Omental fat pad (tissue), 4 donors: Measurements from ENCODE around the gene VWA5B1. TPM values are rescaled to one million over a fixed set of nuclear protein-coding genes. Genes with fewer than 3 reads are reported as not detected.

ENCODE experiments used
- ATAC-seq: fragments of 150-250 bp; one replicate; pipeline ENCODE4 v1.9.1; 2016; ENCODE audit warnings: mild to moderate bottlenecking, moderate library complexity; ENCODE audit not compliant: low FRiP score
- DNase-seq: peaks from one replicate; pipeline ENCODE4 v3.0.0-alpha.2; 2019; ENCODE audit warnings: low spot score
- total RNA-seq, 4 donors: library from RNA; depleted of rRNA; stranded (reverse); fragments of >200 nt; gene quantifications; one replicate each; pipeline ENCODE4 v1.1.0, GENCODE V29; 2016
- TF ChIP-seq, protein P1 (sequence below), 3 donors: fragments of 450-650 bp; IDR thresholded peaks; one replicate each; pipeline ENCODE4 v1.5.1; 2016 to 2017; ENCODE audit warnings: antibody characterized with exemption in 3 of 3, mild to moderate bottlenecking in 3 of 3, moderate library complexity in 2 of 3

VWA5B1 gene
- total RNA-seq, 4 donors from 2014 or later, result not detected

DNA sequence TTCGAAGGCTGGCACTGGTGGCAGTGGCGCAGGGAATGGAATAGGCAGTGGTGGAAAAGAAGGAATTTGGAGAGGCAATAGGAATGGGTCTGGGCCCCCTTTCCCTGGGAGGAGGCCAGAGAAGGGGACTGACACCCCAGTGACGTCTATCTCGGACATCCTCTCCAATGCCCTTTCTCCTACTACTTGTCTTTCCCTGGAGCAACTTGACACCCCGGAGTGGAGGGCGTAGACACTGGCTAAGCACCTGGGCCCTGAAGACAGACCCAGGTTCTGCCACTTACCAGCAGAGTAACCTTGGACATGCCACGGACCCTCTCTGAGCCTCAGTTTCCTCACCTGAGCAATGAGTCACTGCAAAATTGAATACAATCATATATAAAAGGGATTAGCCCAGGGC is 108.5 kb downstream of the VWA5B1 start:
- TF ChIP-seq, protein P1, sequence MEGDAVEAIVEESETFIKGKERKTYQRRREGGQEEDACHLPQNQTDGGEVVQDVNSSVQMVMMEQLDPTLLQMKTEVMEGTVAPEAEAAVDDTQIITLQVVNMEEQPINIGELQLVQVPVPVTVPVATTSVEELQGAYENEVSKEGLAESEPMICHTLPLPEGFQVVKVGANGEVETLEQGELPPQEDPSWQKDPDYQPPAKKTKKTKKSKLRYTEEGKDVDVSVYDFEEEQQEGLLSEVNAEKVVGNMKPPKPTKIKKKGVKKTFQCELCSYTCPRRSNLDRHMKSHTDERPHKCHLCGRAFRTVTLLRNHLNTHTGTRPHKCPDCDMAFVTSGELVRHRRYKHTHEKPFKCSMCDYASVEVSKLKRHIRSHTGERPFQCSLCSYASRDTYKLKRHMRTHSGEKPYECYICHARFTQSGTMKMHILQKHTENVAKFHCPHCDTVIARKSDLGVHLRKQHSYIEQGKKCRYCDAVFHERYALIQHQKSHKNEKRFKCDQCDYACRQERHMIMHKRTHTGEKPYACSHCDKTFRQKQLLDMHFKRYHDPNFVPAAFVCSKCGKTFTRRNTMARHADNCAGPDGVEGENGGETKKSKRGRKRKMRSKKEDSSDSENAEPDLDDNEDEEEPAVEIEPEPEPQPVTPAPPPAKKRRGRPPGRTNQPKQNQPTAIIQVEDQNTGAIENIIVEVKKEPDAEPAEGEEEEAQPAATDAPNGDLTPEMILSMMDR (IDR thresholded peaks at IDR 0.05), result no peak
- DNase-seq, result no peak
- no peak for ATAC-seq

- ATAC-seq (no peak), DNase-seq (no peak)
- TF ChIP-seq, protein P1 (IDR thresholded peaks at IDR 0.05), result no peak
These were observed 109.0 kb downstream of the VWA5B1 start for GRCh38 chr1:20399606-20400180.

GRCh38 chr1:20400341-20401177 is 109.9 kb downstream of the VWA5B1 start:
- TF ChIP-seq, protein P1 (IDR thresholded peaks at IDR 0.05), result no peak
- no peak for DNase-seq
- ATAC-seq, result no peak

- ATAC-seq (no peak), DNase-seq (no peak)
- TF ChIP-seq, protein P1 (IDR thresholded peaks at IDR 0.05), result no peak
These were observed 110.8 kb downstream of the VWA5B1 start for GRCh38 chr1:20401405-20402010.

DNA sequence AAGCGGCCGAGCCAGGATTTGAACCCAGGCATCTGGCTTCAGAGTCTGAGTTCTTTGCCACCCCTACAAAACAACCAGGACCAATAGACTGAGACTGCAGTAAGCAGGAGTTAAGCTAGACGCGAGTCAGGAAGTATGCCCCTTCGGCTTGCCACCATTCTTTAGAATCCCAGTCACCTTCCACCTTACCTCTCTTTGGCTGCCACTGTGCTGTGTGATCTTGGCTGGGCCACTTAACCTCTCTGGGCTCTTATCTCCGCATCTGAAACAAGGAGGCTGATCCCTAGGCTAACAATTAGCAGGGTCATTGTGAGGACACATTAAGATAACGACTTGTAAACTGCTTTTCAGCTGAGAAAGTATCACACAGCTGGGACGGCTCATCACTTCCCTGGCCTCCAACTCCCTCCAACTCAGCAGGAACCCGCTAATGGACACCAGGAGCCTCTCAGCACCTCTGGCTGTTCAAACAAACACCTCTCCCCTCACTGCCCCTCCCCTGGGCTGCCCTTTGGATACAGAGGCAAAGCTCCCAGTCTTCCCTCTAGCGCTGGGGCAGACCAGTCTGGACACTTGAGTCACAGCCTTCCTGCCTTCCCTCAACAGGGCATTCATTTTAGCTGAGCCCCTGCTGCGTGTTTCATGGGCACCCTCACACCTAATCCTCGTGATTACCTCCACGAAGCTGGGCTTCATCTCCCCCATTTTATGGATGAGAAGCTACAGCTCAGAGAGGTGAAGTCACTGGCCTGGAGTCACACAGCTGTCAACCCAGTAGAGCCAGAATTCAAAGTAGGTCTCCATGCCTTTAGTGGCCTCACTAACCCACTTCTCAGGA is 112.1 kb downstream of the VWA5B1 start:
- no peak for DNase-seq
- TF ChIP-seq, protein P1 (IDR thresholded peaks at IDR 0.05), result no peak
- no peak for ATAC-seq

GRCh38 chr1:20403423-20404145 is 112.9 kb downstream of the VWA5B1 start:
- TF ChIP-seq, protein P1 (IDR thresholded peaks at IDR 0.05), result no peak
- ATAC-seq (no peak), DNase-seq (no peak)
